ENCODE results near the gene RNF215. TPM values are rescaled to one million over a fixed set of nuclear protein-coding genes. Genes with fewer than 3 reads are reported as not detected.

The RNF215 gene
- total RNA-seq, result 10 to 100 TPM in 1 of 2 donors, 1 to 10 TPM in 1; 9.3 to 15.6 TPM
- long read RNA-seq, donor 1, transcript RNF215-203 (9 exons, 1,992 nt), result major isoform, 7 of 10 reads
- long read RNA-seq, donor 1, partial matches to known transcripts, result 1 of 10 reads
- long read RNA-seq, donor 1, other reads (novel, unspliced or antisense), result 2 of 10 reads
- long read RNA-seq, donor 2, partial matches to known transcripts, result 0 of 2 reads
- long read RNA-seq, donor 2, other reads (novel, unspliced or antisense), result 1 of 2 reads

DNA sequence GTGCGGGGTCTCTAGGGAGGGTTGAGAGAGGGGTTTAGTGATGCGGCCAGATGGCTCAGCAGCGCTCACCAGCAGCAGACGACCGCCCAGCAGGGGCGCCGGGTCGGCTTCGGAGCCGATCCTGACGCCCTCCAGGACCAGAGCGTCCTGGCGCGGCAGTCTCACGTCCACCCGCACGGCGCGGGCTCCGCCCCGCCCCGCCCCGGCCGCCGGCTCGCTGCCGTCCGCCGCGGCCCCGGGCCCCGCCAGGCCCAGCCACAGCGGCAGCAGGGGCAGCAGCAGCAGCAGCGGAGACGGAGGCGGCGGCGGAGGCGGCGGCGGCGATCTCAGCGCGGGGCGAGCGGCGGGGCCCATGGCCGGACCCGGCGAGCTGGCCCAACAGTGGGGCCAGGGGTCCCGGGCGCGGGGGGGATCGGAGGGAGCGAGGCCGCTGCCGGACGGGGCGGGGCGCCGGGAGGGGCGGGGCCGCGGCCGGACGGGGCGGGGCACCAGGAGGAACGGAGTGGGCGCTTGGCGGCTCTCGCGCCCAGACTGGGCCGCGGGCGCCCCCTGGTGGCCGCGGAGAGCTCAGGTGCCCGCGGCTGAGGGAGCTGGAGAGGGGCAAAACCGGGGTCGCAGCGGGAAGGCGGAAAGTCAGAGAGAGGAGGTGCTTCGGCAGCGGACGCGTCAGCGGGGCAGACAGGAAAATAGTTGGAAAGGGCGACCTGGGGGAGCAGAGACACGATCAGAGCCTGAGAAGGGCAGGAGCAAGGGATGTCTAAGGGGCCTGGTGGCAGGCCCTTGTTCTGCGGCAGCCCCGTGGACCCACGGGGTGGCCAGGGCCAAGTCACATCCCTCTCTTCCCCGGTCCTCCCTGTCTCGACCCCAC lies at the start of gene RNF215:
RNF215 (minus strand) TSS at position 452 of the 868 bp plus-strand sequence; CDS start at position 354, 98 bp downstream.
- peak; percentile 94 for DNase-seq (ENCODE audit: low spot score)
- intact Hi-C loops (cut with DNase I), result loop anchor here (2.0 kb wide), 1 partner anchor 124 kb away; no protein-coding TSS in a partner anchor

DNA sequence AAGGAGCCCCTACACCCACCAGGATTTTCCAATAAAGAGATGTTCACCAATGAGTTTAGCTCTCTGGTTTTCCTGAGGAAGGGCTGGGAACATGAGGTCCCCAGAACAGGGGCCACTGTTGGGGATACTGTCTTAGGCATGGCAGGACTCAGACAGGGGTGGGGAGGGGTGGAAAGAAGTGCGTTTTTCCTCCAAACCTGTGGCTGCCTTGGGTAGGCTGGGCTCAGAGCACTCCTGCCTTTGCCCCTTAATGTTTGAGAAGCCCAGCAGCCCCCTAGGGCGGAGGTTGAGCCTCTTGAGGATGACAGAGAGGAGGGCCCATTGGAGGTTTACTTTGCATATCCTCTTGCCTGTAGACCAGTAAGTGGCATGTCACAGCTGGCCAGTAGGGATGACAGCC lies 49.0 kb upstream of the RNF215 start:
- intact Hi-C loops (cut with DNase I), result no loop called here
- DNase-seq (ENCODE audit: low spot score), result no peak

DNA sequence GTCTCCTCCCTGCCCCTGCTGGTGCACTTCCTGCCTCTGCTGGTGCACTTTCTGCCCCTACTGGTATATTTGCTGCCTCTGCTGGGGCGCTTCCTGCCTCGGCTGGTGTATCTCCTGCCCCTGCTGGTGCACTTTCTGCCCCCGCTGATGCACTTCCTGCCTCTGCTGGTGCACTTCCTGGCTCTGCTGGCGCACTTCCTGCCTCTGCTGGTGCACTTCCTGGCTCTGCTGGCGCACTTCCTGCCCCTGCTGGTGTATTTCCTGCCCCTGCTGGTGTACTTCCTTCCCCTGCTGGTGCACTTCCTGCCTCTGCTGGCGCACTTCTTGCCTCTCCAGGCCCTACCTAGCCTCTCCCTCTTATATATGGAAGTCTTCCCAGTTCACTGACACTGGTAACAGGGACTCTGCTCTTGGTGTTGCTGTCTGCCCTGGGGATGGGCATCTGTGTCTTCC lies 48.5 kb upstream of the RNF215 start:
- DNase-seq (ENCODE audit: low spot score), result no peak
- intact Hi-C loops (cut with DNase I), result no loop called here

DNA sequence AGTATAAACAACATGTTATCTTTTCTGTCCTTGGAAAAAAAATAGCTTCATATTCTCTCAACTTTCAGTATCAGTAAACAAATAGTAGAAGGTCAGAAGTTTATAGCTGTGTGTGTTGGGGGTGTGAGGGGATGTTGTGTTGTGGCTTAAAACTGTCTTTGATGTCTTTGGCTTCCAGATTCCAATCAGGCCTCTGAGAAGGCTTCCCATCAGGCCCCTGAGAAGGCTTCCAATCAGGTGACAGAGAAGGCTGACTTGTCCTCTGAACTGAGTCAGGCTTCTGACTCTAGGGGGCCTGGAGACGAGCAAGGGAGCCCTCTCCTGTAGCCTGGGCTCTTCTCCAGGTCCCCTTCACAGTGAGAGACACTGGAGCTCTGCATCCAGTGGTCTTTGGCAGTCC lies 47.6 kb upstream of the RNF215 start:
- intact Hi-C loops (cut with DNase I), result no loop called here
- no peak for DNase-seq (ENCODE audit: low spot score)

- DNase-seq (ENCODE audit: low spot score), result no peak
- intact Hi-C loops (cut with DNase I), result no loop called here
Observed at GRCh38 chr22:30433773-30434172, 46.6 kb upstream of the RNF215 start.

DNA sequence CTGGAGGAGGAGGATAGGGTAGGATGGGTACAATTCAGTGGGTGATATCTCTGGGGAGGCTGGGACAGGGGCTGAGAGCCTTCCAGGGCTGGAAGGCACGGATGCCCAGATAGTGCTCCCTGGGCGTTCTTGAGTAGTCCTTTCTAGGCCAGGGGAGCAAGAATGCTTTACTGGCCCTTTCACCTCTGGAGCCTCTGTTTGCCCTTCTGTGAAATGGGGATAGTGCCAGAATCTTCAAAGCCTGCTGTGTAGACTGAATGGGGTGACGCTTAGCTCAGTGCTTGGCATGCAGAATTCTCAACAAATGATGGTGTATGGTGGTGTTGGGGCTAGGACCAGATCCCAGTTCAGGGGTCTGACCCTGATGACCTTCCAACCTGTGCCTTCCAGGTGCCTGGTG lies 46.0 kb upstream of the RNF215 start:
- intact Hi-C loops (cut with DNase I), result no loop called here
- no peak for DNase-seq (ENCODE audit: low spot score)

GRCh38 chr22:30432520-30432919 lies 45.3 kb upstream of the RNF215 start:
- intact Hi-C loops (cut with DNase I), result no loop called here
- DNase-seq (ENCODE audit: low spot score), result no peak

- no peak for DNase-seq (ENCODE audit: low spot score)
- intact Hi-C loops (cut with DNase I), result no loop called here
Observed at GRCh38 chr22:30432096-30432495, 44.9 kb upstream of the RNF215 start.

GRCh38 chr22:30430933-30431332 lies 43.7 kb upstream of the RNF215 start:
- DNase-seq (ENCODE audit: low spot score), result no peak
- intact Hi-C loops (cut with DNase I), result no loop called here

- DNase-seq (ENCODE audit: low spot score), result no peak
- intact Hi-C loops (cut with DNase I), result no loop called here
Observed at GRCh38 chr22:30429887-30430286, 42.7 kb upstream of the RNF215 start.

- intact Hi-C loops (cut with DNase I), result no loop called here
Observed at GRCh38 chr22:30427871-30428270, 40.7 kb upstream of the RNF215 start.

GRCh38 chr22:30426388-30427353 lies 39.5 kb upstream of the RNF215 start:
- intact Hi-C loops (cut with DNase I), result no loop called here
- peak; percentile 94 for DNase-seq (ENCODE audit: low spot score)

More at GRCh38 chr22:30427871-30428270, 40.7 kb upstream of the RNF215 start:
- DNase-seq (ENCODE audit: low spot score), result no peak

DNA sequence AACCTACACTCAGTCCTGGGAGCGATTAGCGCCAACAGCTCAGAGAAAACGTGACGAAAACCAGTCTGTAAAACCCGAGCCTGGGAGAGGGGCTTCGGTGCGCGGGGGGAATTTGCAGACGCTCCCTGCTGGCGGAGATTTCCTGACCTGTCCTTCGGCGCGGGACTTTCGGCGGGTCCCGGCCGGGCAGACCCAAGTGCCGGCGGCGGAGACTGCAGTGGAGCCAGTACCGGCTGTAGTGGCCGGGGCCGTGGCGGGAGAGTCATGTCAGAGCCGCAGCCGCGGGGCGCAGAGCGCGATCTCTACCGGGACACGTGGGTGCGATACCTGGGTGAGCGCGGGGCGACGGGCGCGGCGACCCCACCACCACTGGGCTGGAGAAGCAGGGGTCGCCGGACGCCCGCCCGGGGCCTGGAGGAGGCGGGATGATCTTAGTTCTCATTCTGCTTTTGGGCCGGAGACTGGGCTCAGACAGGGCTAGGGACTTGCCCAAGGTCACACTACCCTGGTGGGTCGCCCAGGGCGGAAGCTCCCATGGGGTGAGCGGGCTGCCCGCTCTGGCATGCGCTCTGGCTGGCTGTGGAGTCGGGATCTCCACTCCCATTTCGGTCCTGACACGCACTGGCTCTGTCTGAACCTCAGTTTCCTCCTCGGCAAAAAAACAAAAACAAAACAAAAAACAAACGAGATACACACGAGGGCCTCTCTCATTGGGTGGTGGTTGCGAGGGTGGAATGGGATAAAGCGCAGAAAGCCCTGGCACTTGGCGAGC lies 38.6 kb upstream of the RNF215 start, which contains the start of gene MTFP1:
MTFP1 (plus strand) TSS at position 153 of the 772 bp plus-strand sequence; CDS start at position 265, 112 bp downstream.
- intact Hi-C loops (cut with DNase I), result no loop called here
- peak; percentile 87 for DNase-seq (ENCODE audit: low spot score)

DNA sequence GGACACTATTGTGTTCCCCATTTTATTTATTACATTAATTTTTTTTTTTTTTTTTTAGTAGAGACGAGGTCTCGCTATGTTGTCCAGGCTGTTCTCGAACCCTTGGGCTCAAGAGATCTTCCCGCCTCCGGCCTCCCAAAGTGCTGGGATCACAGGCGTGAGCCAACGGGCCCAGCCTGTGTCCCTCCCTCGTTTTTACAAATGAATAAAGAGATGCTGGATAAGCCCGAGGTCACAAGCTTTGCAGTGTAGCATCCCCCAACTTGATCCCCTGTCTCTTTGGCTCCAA lies 38.1 kb upstream of the RNF215 start:
- no peak for DNase-seq (ENCODE audit: low spot score)
- intact Hi-C loops (cut with DNase I), result no loop called here

DNA sequence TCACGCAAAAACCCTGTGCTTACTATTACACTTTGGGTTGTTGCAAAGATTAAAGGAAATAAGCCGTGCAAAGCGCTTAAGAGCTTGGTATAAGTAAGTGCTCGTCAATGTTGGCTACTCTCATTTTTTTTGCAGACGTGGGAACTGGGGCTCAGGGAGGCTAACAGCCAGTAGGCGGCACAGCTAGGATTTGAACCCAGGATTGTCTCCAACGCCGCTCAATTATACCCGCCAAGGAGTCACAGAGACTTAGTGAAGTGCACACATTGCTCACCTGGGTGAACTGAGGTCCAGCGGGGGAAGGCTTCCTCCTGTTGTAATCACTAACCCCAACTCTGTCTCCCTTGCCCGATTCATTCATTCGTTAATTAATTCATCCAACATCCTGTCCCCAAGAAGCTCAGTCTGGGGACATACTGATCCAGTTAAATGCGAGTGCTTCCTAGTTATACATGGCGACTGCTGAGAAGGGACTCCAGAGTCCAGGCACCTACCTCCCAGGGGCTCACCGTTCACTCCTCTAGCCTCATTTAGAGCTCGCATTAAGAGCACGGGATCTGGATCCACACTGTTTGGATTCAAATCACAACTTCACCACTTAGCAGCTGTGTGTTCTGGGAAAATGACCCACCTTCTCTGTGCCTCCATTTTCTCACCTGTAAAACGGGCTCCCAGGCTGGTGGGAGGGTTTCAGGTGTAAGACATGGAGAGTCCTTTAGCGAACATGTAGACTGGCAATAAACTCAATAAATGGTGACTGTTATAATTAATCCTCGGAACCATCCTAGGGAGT lies 37.5 kb upstream of the RNF215 start:
- intact Hi-C loops (cut with DNase I), result no loop called here
- no peak for DNase-seq (ENCODE audit: low spot score)

GRCh38 chr22:30423959-30424533 lies 36.8 kb upstream of the RNF215 start:
- peak; percentile 100 for DNase-seq (ENCODE audit: low spot score)
- intact Hi-C loops (cut with DNase I), result no loop called here

- intact Hi-C loops (cut with DNase I), result no loop called here
- DNase-seq (ENCODE audit: low spot score), result no peak
Observed at GRCh38 chr22:30423301-30423958, 36.2 kb upstream of the RNF215 start.

All from posterior vena cava (tissue), 2 donors.